GM12865 (cell line): Measurements from ENCODE around the gene RASA3.

Experiments used
- DNase-seq: peaks from one replicate; pipeline ENCODE4 v3.0.0; 2010; ENCODE audit warnings: low read depth
- H3K4me3 ChIP-seq: 2 replicates; pipeline ENCODE4 v1.5.1; 2011; ENCODE audit warnings: mild to moderate bottlenecking, low read depth, low read length, control low read depth
- TF ChIP-seq, protein P1 (sequence below): IDR thresholded peaks from 2 replicates; pipeline ENCODE4 v1.5.1; 2011; ENCODE audit warnings: low read length, control low read depth, low read depth, inconsistent platforms; ENCODE audit not compliant: insufficient read depth; ENCODE audit errors: missing control alignments

RASA3 gene

DNA sequence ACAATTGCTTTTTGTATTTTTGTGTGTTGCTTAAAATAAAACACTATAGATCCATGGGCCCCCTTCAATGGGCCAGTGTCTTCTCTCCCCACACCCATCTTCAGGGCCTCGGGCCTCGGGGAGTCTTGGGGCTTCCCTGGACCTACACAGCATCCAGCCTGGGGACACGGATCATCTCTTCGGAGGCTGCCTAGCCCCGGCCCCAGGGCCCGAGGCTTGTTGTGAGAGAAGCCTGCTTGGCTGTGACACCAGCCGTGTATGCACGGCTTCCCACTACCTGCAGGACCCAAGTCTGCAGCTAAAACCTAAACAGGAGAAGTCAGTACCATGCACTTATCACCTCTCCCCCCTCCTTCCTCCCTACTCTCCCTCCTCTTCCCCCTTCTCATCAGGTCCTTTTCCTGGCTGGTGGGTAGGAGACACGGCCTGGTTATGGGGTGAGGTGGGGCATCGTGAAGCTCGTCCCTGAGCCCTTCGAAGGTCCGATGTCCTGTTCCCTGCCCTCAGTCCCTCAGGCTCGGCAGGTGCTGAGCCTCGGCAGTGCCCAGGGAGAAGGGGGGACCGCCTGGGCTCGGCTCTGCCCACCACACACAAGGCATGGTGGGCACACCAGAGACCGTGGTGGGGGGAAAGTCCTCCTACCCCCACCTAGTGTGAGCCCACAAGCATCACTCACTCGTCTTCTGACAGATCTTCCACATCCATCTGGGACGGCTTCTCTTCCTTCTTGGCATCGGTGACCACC is 168.0 kb downstream of the RASA3 start:
- H3K4me3 ChIP-seq: no peak overlapping the region
- TF ChIP-seq, protein P1, sequence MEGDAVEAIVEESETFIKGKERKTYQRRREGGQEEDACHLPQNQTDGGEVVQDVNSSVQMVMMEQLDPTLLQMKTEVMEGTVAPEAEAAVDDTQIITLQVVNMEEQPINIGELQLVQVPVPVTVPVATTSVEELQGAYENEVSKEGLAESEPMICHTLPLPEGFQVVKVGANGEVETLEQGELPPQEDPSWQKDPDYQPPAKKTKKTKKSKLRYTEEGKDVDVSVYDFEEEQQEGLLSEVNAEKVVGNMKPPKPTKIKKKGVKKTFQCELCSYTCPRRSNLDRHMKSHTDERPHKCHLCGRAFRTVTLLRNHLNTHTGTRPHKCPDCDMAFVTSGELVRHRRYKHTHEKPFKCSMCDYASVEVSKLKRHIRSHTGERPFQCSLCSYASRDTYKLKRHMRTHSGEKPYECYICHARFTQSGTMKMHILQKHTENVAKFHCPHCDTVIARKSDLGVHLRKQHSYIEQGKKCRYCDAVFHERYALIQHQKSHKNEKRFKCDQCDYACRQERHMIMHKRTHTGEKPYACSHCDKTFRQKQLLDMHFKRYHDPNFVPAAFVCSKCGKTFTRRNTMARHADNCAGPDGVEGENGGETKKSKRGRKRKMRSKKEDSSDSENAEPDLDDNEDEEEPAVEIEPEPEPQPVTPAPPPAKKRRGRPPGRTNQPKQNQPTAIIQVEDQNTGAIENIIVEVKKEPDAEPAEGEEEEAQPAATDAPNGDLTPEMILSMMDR: no peak
- no peak for DNase-seq

- no peak for DNase-seq
These were observed 169.0 kb downstream of the RASA3 start for GRCh38 chr13:113963376-113963775.

DNA sequence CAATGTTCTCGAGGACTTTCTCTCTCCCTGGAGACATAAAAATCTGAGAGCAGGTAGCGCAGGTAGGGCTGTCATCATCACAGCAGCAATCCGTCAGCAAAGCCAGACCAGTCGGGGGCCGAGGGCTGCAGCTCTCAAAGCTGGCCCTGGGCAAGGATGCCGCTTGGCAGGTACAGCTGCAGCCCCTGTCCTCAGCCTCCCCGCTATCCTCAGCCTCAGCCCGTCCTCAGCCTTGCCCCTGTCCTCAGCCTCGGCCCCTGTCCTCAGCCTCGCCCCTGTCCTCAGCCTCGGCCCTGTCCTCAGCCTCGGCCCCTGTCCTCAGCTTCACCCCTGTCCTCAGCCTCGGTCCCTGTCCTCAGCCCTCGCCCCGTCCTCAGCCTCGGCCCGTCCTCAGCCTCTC is 169.4 kb downstream of the RASA3 start:
- TF ChIP-seq, protein P1: no peak
- no peak for DNase-seq
- no peak overlapping the region for H3K4me3 ChIP-seq

More at GRCh38 chr13:113963376-113963775, 169.0 kb downstream of the RASA3 start:
- TF ChIP-seq, protein P1: no peak
- H3K4me3 ChIP-seq: no peak overlapping the region

GRCh38 chr13:113962386-113962785 is 170.0 kb downstream of the RASA3 start:
- H3K4me3 ChIP-seq: no peak overlapping the region
- DNase-seq: no peak
- TF ChIP-seq, protein P1: no peak

DNA sequence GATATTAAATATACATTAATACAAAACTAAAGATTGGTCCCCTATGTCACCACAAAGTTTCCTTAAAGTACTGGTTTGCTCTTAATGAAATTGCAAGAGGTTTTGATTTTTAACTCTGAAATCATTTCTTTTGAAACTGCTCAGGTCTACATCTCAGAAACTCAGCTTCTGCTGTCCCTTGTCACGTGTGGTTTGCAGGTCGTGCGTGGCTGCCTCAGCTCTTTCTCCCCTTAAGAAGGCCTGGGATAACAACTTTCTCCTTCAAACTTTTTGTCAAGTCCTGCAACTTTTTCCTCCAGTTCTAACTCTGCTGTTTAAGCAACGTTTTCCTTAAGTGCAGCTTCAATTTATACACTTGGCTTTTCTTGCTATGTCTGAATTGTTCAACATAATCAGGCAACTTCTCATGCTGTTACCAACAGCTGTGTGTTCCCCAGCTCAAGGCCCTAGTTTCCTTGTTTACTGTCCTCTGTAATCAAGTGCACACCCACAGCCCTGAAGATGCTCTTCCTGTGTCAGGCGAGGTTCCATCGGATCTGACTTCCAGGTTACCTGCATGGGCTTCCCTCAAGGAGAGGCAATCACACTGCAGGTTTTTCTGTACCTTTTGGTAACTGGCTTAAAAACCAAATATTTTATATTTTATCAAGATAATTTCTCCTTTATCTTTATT is 172.0 kb downstream of the RASA3 start:
- no peak for DNase-seq
- no peak overlapping the region for H3K4me3 ChIP-seq
- TF ChIP-seq, protein P1: no peak

- H3K4me3 ChIP-seq: no peak overlapping the region
- no peak for DNase-seq
- TF ChIP-seq, protein P1: no peak
These were observed 173.2 kb downstream of the RASA3 start for GRCh38 chr13:113959198-113959597.
